ENCODE results near the gene EFNB3.

- TF ChIP-seq TAF1 (IDR thresholded peaks at IDR 0.05; ENCODE audit: borderline replicate concordance, insufficient read depth, low read length) (no peak), SIN3A (IDR thresholded peaks at IDR 0.05; ENCODE audit: borderline replicate concordance, insufficient read depth, low read length) (no peak), REST (IDR thresholded peaks at IDR 0.05; ENCODE audit: insufficient read depth in 1 of 2, low read depth in 2 of 2, low read length in 2 of 2) (no peak)
Observed at GRCh38 chr17:7695586-7695985, 9.4 kb upstream of the EFNB3 start.
